Measurements from ENCODE around the gene IAPP. TPM values are rescaled to one million over a fixed set of nuclear protein-coding genes. Genes with fewer than 3 reads are reported as not detected.

IAPP gene
- total and polyA plus RNA-seq, 9 of the 15 experiments (the other 6 are each of a cell fraction or from before 2014, with no cell fraction given): not detected

DNA sequence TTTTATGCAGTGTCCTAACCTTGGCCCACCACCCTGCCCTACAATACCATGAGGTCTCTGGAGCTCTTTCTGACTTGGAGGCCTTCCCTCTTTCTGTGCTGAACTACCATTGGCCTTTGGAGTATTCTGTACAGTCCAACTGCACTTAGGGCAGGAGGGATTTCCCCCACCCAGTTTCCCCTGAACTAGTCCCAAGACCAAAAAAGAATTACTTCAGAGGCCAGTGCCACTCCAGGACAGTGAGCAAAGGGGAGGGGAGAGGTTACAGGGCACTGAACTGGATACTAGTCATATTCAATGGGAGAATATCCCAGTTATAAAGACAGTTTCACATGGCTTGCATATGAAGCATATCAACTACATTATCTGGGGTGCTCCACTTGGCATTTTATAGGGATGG lies 44.1 kb upstream of the IAPP start (continued):
- TF ChIP-seq, protein P1, sequence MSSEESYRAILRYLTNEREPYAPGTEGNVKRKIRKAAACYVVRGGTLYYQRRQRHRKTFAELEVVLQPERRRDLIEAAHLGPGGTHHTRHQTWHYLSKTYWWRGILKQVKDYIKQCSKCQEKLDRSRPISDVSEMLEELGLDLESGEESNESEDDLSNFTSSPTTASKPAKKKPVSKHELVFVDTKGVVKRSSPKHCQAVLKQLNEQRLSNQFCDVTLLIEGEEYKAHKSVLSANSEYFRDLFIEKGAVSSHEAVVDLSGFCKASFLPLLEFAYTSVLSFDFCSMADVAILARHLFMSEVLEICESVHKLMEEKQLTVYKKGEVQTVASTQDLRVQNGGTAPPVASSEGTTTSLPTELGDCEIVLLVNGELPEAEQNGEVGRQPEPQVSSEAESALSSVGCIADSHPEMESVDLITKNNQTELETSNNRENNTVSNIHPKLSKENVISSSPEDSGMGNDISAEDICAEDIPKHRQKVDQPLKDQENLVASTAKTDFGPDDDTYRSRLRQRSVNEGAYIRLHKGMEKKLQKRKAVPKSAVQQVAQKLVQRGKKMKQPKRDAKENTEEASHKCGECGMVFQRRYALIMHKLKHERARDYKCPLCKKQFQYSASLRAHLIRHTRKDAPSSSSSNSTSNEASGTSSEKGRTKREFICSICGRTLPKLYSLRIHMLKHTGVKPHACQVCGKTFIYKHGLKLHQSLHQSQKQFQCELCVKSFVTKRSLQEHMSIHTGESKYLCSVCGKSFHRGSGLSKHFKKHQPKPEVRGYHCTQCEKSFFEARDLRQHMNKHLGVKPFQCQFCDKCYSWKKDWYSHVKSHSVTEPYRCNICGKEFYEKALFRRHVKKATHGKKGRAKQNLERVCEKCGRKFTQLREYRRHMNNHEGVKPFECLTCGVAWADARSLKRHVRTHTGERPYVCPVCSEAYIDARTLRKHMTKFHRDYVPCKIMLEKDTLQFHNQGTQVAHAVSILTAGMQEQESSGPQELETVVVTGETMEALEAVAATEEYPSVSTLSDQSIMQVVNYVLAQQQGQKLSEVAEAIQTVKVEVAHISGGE (CRISPR knock-in tag; IDR thresholded peaks at IDR 0.05): no peak
- TF ChIP-seq, protein P2, sequence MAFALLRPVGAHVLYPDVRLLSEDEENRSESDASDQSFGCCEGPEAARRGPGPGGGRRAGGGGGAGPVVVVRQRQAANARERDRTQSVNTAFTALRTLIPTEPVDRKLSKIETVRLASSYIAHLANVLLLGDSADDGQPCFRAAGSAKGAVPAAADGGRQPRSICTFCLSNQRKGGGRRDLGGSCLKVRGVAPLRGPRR (CRISPR knock-in tag; IDR thresholded peaks at IDR 0.05): no peak
- TF ChIP-seq, protein P3, sequence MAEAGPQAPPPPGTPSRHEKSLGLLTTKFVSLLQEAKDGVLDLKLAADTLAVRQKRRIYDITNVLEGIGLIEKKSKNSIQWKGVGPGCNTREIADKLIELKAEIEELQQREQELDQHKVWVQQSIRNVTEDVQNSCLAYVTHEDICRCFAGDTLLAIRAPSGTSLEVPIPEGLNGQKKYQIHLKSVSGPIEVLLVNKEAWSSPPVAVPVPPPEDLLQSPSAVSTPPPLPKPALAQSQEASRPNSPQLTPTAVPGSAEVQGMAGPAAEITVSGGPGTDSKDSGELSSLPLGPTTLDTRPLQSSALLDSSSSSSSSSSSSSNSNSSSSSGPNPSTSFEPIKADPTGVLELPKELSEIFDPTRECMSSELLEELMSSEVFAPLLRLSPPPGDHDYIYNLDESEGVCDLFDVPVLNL (CRISPR knock-in tag; IDR thresholded peaks at IDR 0.05; ENCODE audit: low read depth): no peak

DNA sequence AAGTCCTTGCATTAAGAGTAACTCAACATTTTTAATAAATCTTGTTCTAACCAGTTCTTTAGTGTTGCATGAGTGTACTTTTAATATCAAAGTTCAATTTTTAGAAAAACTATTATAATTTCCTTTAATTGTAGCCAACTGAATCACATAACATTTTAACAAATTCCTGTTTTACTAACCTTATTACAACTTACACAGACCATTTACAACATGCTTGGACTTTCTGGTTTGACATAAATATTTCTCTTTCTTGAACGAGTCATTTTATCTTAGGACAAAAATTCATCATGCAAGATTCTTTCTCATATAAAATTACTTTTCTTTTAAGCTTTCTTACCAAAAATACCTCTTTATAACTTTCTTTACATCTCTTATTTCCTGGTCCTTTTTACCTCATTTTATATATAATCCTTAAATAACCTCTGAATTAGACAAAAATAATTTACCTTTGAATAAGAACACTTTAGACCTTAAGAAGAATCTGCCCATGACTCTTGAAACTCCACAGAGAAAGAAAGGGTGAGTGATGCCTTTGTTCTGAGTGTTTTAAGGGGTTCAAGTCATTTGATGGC lies 41.9 kb upstream of the IAPP start:
- no peaks in the 10 kb centered on the region for H3K79me2 ChIP-seq (ENCODE audit: control insufficient read depth, insufficient read depth, low read length)
- POLR2A ChIA-PET: no interaction called here
- no peak overlapping the region for H2AFZ ChIP-seq (ENCODE audit: low read depth, low read length)
- no peaks in the 10 kb centered on the region for H3K9me3 ChIP-seq (replicated peaks; ENCODE audit: control insufficient read depth, insufficient read depth, low read depth, low read length)
- H3K36me3 ChIP-seq (ENCODE audit: control insufficient read depth, insufficient read depth, low read length): no peaks in the 10 kb centered on the region
- intact Hi-C loops (cut with micrococcal nuclease) (no loop called here), in situ Hi-C loops (cut with MboI) (no loop called here)
- H3K4me2 ChIP-seq (ENCODE audit: insufficient read depth, low read length): no peak overlapping the region
- no peak for FAIRE-seq
- BruUV-seq (replicated peaks): no TSS peak
- H3K4me1 ChIP-seq (replicated peaks in 1 of 2; ENCODE audit: control insufficient read depth in 2 of 2, insufficient read depth in 2 of 2, low read length in 2 of 2): no peaks in the 10 kb centered on the region
- no peaks in the 10 kb centered on the region for H4K20me1 ChIP-seq (replicated peaks; ENCODE audit: control insufficient read depth, insufficient read depth, low read length)
- no peak for ATAC-seq
- 38% methylated on average over 1 of the region's 1 CpG for WGBS (ENCODE audit: insufficient coverage, low coverage, missing lambda C conversion rate)
- DNase-seq (ENCODE audit: extremely low read depth in 1 of 4, low spot score in 3 of 4): no peak
- H3K27me3 ChIP-seq (ENCODE audit: control insufficient read depth in 2 of 2, insufficient read depth in 2 of 2, low read length in 2 of 2): no peaks in the 10 kb centered on the region
- H3K9ac ChIP-seq (ENCODE audit: insufficient read depth in 1 of 2, low read depth in 2 of 2, low read length in 2 of 2): no peak overlapping the region
- no peak overlapping the region for H3K27ac ChIP-seq (ENCODE audit: extremely low read depth, low read depth, low read length)
- no peak overlapping the region for H3K4me3 ChIP-seq
- no peaks in the 10 kb centered on the region for H3K9me1 ChIP-seq (ENCODE audit: control insufficient read depth, insufficient read depth, low read length)
- CTCF ChIA-PET (ENCODE audit: low intra/inter-chr PET ratio): no interaction called here
- TF ChIP-seq, protein P4, sequence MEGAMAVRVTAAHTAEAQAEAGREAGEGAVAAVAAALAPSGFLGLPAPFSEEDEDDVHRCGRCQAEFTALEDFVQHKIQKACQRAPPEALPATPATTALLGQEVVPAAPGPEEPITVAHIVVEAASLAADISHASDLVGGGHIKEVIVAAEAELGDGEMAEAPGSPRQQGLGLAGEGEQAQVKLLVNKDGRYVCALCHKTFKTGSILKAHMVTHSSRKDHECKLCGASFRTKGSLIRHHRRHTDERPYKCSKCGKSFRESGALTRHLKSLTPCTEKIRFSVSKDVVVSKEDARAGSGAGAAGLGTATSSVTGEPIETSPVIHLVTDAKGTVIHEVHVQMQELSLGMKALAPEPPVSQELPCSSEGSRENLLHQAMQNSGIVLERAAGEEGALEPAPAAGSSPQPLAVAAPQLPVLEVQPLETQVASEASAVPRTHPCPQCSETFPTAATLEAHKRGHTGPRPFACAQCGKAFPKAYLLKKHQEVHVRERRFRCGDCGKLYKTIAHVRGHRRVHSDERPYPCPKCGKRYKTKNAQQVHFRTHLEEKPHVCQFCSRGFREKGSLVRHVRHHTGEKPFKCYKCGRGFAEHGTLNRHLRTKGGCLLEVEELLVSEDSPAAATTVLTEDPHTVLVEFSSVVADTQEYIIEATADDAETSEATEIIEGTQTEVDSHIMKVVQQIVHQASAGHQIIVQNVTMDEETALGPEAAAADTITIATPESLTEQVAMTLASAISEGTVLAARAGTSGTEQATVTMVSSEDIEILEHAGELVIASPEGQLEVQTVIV (CRISPR knock-in tag; IDR thresholded peaks at IDR 0.05; ENCODE audit: borderline replicate concordance): no peak
- TF ChIP-seq SIRT6 (IDR thresholded peaks at IDR 0.05; ENCODE audit: low read depth, low read length): no peak
- TF ChIP-seq SMAD1 (IDR thresholded peaks at IDR 0.05; ENCODE audit: low read depth, low read length, partially characterized antibody): no peak
- TF ChIP-seq, protein P5, sequence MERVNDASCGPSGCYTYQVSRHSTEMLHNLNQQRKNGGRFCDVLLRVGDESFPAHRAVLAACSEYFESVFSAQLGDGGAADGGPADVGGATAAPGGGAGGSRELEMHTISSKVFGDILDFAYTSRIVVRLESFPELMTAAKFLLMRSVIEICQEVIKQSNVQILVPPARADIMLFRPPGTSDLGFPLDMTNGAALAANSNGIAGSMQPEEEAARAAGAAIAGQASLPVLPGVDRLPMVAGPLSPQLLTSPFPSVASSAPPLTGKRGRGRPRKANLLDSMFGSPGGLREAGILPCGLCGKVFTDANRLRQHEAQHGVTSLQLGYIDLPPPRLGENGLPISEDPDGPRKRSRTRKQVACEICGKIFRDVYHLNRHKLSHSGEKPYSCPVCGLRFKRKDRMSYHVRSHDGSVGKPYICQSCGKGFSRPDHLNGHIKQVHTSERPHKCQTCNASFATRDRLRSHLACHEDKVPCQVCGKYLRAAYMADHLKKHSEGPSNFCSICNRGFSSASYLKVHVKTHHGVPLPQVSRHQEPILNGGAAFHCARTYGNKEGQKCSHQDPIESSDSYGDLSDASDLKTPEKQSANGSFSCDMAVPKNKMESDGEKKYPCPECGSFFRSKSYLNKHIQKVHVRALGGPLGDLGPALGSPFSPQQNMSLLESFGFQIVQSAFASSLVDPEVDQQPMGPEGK (CRISPR knock-in tag; IDR thresholded peaks at IDR 0.05; ENCODE audit: borderline replicate concordance): no peak
- TF ChIP-seq ZFP36 (IDR thresholded peaks at IDR 0.05; ENCODE audit: low read depth, low read length, partially characterized antibody): peak; percentile 83
- no peak for TF ChIP-seq XRCC5 (IDR thresholded peaks at IDR 0.05; ENCODE audit: low read depth, low read length)
- no peak for TF ChIP-seq SUPT5H (IDR thresholded peaks at IDR 0.05)
